HG03097 (cell line): ENCODE results near the gene CCDC179.

Source experiments
- ATAC-seq: cut with Tn5 transposase; IDR thresholded peaks from one replicate; pipeline ENCODE4 v1.9.1; 2021; ENCODE audit not compliant: unreplicated experiment, low FRiP score

Gene CCDC179

DNA sequence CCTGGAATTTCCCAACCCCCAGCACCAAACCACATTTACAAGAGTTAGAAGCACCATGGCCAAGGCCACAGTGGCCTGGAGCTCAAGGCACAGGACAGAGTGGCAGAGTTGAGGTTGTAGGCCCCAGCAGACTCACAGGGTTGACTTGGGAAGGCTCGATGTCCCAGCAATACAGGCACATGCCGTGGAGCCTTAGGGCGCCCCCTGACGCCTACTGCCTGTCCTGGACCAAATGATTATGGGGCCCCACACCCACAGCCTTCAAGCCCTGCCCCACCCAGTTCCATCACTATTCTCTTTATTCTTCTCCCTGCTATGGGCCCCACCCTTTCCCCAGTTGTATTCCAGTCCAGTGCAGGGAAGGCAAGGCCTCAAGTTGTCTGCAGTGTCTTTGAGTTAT is at the start of gene CCDC179:
CCDC179 (minus strand) TSS at position 234 of the 400 bp plus-strand sequence; CDS start at position 181, 53 bp downstream.
- ATAC-seq, result no peak

- peak; percentile 75 for ATAC-seq
Measured at GRCh38 chr11:22903782-22904181, 43.5 kb upstream of the CCDC179 start.

- no peak for ATAC-seq
Measured at GRCh38 chr11:22901603-22902002, 41.3 kb upstream of the CCDC179 start.

DNA sequence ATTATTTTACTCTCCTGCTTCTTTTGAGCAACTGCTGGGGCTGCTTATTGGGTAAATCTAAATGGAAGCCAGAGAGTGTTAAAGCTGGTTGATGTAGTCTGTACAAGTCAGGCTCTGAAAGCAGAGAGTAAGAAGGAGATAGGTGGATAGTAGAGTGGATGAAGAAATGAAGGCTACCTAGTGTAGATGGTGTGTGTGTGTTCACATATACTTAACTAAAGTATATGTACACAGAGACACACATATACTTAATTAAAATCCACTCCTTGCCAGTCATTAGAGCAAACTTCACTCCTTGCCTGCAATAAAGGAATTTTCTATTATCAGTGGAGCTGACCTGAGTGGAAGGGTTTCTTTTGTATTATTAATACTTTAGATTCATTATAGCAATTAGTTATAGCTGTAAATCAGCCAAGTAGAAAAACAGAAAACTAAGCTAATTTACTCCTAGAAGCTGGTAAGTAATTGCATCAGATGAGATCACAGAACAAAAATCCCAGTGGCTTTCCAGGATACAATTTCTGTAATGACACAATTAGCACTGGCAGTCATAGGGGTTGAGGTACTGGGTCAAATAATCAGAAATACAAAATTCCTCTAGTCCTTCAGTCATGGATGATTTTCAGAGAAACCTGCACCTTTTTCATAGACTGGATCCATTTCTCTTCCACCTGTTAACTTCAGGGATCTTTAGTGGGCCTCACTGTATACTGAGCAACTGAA is 40.7 kb upstream of the CCDC179 start:
- no peak for ATAC-seq

DNA sequence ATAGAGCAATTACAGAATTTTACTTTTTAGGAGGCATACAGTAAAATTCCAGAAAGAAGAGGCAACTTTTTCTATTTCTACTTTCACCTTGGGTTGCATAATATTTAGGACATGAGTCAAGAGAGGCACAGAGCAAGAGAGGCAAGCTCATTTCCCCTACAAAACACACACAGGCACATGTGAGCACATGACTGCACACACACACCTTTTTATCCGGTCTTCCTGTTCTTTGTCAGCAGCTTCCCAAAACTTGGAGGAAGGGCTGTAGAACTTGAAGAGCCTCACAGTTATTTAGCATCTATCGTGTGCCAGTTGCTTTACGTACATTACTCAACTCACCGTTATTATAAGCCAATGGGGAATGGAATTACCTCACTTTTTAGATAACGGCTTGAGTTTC is 37.8 kb upstream of the CCDC179 start:
- ATAC-seq, result no peak

- no peak for ATAC-seq
Measured at GRCh38 chr11:22890227-22890626, 30.0 kb upstream of the CCDC179 start.

GRCh38 chr11:22884217-22884616 is 23.9 kb upstream of the CCDC179 start:
- ATAC-seq, result no peak

DNA sequence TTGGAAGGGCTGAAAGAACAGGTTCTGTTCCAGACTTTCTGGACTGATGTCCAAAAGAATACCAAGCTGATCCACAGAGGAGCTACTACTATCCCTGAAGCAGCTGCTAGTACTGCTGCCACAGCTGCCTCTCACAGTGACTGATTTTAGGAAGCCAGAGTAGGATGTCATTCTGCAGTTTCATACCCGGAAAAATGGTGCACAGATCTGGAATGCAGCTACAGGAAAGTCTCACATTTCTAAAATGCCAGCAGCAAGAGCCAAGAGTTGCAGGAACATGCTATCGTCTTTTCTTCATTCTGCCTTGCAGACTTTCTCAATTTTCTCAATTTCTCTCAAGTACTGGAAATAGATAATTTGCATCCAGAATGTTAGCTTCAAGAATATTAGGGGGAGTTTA is 19.4 kb upstream of the CCDC179 start:
- no peak for ATAC-seq

DNA sequence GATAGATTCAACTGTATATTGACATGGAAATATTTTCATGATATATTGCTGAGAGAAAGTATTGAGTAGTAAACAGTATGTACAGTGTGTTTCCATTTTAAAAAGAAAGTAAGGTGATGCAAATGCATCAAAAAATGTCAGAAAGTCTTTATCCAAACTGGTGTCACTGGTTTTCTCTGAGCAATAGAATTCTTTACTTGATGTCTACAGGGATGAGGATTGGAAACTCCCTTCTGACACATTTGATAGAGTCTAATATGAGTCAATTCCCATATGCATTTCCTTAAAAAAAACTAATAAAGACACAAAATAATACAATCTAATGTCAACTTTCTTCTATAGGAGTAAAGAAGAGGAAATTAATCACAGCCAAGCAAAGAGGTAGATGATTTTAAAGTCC is 18.3 kb upstream of the CCDC179 start:
- ATAC-seq, result no peak

DNA sequence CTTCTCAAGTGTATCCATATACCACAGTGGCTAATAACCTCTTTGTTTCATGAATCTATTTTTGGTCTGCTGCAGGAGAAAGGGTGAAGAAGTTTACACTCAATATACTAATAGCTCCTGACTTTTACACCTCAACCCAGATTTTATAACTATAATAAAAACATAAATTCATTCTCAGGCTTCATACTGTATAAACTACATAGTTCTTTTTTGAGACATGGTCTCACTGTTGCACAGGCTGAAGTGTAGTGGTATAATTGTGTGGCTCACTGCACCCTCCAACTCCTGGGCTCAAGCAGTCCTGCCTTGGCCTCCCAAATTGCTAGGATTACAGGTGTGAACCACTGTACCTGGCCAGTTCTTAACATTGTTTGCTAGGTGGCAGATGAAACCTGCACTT is 17.8 kb upstream of the CCDC179 start:
- no peak for ATAC-seq

DNA sequence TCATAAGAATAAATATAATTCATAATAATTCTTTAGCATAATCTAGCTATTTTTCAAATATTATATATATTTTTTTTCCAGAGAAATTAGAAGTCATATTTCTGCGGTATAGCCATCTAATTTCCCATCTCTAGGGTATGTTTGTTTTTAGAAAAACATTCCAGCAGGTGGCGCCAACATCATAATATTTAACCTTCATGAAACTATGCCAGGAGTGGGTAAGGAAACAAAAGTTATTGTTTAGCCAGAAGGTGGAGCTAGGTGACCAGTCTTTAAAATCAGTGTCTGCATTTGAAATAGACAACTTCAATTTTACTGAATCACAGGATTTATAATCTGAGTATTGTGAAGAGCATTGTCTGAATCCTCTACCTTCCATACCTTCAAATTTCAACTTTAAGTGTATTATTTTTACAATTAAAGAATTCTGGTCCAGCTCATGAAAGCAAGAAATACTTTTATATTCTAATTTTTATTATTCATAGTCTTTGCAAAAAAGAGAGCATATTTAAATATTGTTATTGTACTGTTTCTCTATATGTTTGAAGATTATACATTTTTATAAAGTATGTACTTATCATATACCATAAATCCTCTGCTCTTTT is 15.7 kb upstream of the CCDC179 start:
- ATAC-seq, result peak; percentile 94

GRCh38 chr11:22869325-22869724 is 9.1 kb upstream of the CCDC179 start:
- ATAC-seq, result no peak

DNA sequence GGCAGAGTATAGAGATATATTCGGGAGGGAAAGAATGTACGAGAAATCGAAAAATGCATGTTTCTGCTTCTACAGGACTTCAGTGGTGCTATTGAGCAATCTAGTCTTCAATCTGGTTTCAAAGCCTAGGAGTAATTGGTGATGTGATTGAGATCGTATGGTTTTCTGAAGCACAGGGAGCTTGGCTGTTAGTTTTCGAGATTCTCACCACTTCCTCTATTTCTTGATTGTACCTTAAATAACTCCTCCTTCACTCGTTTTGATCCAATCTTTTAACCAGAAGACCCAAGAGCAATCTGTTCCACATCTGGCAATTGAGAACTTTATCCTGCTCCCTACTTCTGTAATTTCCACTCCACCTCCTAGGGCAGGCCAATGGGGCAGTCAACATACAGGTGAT is 518 bp downstream of the CCDC179 start:
- ATAC-seq, result no peak

- ATAC-seq, result no peak
Measured at GRCh38 chr11:22851477-22851876, 8.8 kb downstream of the CCDC179 start.

GRCh38 chr11:22846726-22847125 is 13.5 kb downstream of the CCDC179 start:
- no peak for ATAC-seq

GRCh38 chr11:22832315-22833015 is 27.8 kb downstream of the CCDC179 start:
- ATAC-seq, result no peak

DNA sequence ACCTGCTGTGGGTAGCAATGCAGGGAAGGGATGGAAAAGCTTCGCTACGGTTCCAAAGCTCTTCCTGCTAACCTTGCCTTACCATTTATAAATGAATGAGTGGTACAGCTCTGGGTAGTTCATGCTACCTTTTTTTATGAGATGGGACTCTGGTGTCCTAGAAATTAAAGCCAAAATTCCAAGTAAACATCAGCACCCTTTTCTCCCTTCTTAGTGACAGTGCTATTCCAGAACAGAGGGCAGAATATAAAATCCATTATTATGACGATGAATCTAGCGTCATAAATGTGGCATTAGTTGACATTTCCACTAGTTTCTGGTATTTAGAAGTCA is 30.2 kb downstream of the CCDC179 start:
- ATAC-seq, result no peak

DNA sequence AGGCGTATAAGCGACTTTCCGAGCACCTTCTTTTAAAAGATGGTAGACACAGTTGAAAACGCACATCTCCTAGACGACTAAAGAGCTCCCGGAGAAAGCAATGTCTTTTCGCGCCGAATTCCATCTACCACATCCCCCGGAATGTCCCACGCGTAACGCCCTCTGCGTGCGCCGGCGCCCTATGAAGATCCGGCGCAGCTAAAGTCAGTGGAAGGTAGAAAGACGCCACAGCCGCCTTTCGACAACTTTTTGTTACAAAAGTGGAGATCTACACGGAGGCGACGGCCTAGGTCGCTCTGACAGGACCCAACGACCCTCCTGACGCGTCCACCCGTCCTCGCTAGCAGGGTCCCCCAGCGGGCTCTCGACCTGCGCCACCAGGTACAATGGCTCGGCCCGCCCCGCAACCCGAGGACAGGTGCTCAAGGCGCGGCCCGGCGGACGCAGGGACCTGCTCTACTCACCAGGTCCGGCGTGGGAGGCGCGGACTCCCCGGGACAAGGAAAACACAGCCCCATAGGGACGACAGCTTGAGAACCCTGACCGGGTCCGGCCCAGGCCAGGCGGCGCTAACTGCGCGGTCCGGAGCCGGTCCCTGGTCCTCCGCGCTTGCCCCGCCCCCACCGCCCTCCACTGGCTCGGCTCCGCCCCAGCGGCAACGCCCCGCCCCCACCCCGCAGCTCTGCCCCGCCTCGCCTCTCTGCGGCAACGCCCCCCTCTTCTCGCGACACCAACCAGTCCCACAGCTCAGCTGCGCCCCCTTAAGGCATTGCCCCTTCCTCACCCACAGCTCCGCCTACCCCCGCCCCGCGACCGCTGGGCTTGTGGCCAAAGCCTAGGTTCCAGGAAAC is 30.8 kb downstream of the CCDC179 start, which contains the start of gene SVIP:
SVIP (minus strand) TSS at position 571 of the 851 bp plus-strand sequence; CDS start at position 518, 53 bp downstream.
- ATAC-seq, result peak; percentile 96

DNA sequence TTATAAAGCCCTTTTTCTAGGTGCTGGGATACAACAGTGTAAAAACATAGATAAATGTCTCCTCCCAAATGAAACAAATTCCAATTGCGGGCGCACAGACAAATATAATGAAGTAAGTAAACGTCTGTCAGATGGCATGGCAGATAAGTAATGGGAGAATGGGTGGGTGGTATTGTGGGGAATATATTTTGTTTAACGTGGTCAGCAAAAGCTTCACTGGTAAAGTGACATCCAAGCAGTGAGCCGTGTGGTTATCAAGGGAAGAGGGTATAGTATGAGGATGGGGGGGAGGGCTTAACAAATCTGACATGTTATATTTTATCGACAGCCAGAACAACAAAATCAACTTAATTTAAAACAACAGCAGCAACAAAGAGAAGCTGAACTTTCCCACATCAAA is 31.9 kb downstream of the CCDC179 start:
- no peak for ATAC-seq

DNA sequence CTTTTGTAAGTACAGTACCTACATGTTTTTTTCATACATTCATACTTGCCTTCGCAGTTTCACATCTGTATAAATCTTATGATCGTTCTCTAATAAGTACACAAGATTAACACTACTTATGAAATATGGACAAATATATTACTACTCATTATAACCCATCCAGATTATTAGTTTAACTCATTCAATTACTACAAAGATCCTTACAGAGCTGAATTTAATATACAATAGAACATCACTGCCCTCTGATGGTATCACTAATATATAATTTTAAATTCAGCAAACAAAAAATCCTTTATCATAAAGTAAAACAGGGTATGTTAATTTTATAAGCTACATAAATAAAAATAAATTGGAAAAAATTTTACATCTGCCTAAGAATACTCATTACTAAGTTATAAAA is 38.1 kb downstream of the CCDC179 start:
- ATAC-seq, result no peak

DNA sequence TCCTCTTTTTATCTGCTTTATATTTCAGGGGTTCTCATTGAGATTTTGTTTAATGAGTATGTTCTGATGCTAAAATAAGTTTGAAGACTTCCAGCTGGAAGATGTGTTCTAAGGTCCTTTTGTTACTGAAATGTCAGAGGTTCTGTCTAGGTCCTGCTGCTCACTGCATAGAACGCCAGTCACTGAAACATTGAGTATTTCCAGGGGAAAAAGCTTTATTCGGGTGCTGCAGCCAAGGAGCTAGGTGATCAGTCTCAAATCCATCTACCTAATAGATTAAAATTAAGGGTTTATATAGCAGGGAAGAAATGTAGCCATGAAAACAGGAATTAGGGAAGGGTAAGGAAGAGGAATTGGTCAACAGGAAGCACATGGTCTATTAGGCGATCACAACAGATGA is 50.4 kb downstream of the CCDC179 start:
- ATAC-seq, result no peak
